Measurements from ENCODE around the gene DHRS4L2.
"Not testable (repeated sequence)": the region's sequence is repeated elsewhere in the genome, so short reads cannot be mapped to it uniquely, and the experiment has no call there.

DHRS4L2 gene

GRCh38 chr14:23974041-23974440 lies 14.7 kb upstream of the DHRS4L2 start:
- not testable (repeated sequence) for DNase-seq

GRCh38 chr14:23977208-23977607 lies 11.5 kb upstream of the DHRS4L2 start:
- not testable (repeated sequence) for DNase-seq

GRCh38 chr14:23981951-23982813 lies 6.5 kb upstream of the DHRS4L2 start:
- not testable (repeated sequence) for DNase-seq

GRCh38 chr14:23984891-23985602 lies 3.7 kb upstream of the DHRS4L2 start:
- DNase-seq, result no peak

GRCh38 chr14:23988223-23988606 lies 514 bp upstream of the DHRS4L2 start:
- not testable (repeated sequence) for DNase-seq

GRCh38 chr14:23989734-23990445 lies 1.2 kb downstream of the DHRS4L2 start:
- DNase-seq, result peak in 12 of 14 donors; percentile 37 to 72 (median 62)

GRCh38 chr14:23990961-23991360 lies 2.2 kb downstream of the DHRS4L2 start:
- DNase-seq, result not testable (repeated sequence)

- not testable (repeated sequence) for DNase-seq
Measured at GRCh38 chr14:23993042-23993441, 4.3 kb downstream of the DHRS4L2 start.

GRCh38 chr14:23996009-23996408 lies 7.3 kb downstream of the DHRS4L2 start:
- not testable (repeated sequence) for DNase-seq

GRCh38 chr14:23996825-23997224 lies 8.1 kb downstream of the DHRS4L2 start:
- not testable (repeated sequence) for DNase-seq

GRCh38 chr14:23999640-24000039 lies 10.9 kb downstream of the DHRS4L2 start:
- DNase-seq, result not testable (repeated sequence)

- not testable (repeated sequence) for DNase-seq
Measured at GRCh38 chr14:24001078-24001477, 12.3 kb downstream of the DHRS4L2 start.

GRCh38 chr14:24001679-24002078 lies 12.9 kb downstream of the DHRS4L2 start:
- DNase-seq, result not testable (repeated sequence)

- DNase-seq, result not testable (repeated sequence)
Measured at GRCh38 chr14:24006471-24006816, 17.7 kb downstream of the DHRS4L2 start.

- DNase-seq, result peak in 8 of 14 donors; percentile 21 to 70 (median 48)
Measured at GRCh38 chr14:24006817-24007652, 18.3 kb downstream of the DHRS4L2 start.

GRCh38 chr14:24011051-24011450 lies 22.3 kb downstream of the DHRS4L2 start:
- DNase-seq, result no peak

- DNase-seq, result peak in 1 of 14 donors; percentile 3
Measured at GRCh38 chr14:24012726-24013273, 24.1 kb downstream of the DHRS4L2 start.

GRCh38 chr14:24013654-24014514 lies 25.2 kb downstream of the DHRS4L2 start:
- DNase-seq, result peak in 9 of 14 donors; percentile 4 to 56 (median 29)

- not testable (repeated sequence) for DNase-seq
Measured at GRCh38 chr14:24015745-24016144, 27.0 kb downstream of the DHRS4L2 start.

- DNase-seq, result not testable (repeated sequence)
Measured at GRCh38 chr14:24018978-24019377, 30.2 kb downstream of the DHRS4L2 start.

All from C1 segment of cervical spinal cord (tissue), 14 donors.